WI38 (cell line): Measurements from ENCODE around the gene ERO1A.
"Not testable (repeated sequence)": the region's sequence is repeated elsewhere in the genome, so short reads cannot be mapped to it uniquely, and the experiment has no call there.

Experiments used
- H3K4me3 ChIP-seq: 2 replicates; pipeline ENCODE4 v1.5.1; 2011; ENCODE audit warnings: low read depth, mild to moderate bottlenecking, control low read depth, low read length
- TF ChIP-seq, protein P1 (sequence below): IDR thresholded peaks from 2 replicates; pipeline ENCODE4 v1.5.1; 2012; ENCODE audit warnings: low read depth, mild to moderate bottlenecking, control low read depth, low read length

Gene ERO1A

DNA sequence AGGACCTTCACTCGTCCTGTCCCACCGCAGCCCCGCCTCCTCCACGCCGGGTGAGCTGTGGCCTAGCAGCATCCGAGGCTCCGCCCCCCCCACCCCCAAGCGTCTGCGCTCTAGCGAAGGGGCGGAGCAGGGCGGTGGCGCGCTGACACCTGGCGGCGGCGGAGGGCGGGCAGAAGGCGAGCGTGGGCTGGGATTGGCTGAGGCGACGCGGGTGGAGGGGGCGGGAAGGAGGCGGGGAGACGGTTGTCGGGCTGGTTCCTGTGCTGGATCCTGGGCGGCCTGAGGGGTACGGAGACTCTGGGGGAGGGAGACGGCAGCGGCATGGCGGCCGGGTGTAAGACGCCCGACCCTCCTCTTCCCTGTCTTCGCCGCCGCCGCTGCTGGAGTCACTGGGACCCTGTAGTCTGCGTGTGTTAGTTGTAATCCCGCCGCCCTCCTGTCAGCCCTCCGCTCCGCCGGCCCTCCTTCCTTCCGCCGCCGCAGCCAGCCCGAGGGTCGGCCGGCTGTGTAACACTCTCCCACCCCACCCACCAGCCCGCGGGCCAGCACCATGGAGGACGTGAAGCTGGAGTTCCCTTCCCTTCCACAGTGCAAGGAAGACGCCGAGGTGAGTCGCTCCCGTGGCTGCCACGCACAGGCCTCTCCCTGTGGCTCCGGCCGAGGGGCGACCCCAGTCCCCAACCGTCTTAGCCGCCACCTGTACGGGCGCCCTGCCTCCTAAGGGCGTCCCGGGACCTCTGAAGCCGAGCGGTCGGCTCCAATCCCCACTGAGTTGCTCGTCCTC lies 34.8 kb upstream of the ERO1A start, which contains the start of gene STYX:
Gene STYX, plus strand, starts transcription at position 242 of the 784 bp plus-strand sequence. Its CDS starts 309 bp downstream, at position 551.
- H3K4me3 ChIP-seq = peak within 1 kb of the TSS; percentile 91
- TF ChIP-seq, protein P1, sequence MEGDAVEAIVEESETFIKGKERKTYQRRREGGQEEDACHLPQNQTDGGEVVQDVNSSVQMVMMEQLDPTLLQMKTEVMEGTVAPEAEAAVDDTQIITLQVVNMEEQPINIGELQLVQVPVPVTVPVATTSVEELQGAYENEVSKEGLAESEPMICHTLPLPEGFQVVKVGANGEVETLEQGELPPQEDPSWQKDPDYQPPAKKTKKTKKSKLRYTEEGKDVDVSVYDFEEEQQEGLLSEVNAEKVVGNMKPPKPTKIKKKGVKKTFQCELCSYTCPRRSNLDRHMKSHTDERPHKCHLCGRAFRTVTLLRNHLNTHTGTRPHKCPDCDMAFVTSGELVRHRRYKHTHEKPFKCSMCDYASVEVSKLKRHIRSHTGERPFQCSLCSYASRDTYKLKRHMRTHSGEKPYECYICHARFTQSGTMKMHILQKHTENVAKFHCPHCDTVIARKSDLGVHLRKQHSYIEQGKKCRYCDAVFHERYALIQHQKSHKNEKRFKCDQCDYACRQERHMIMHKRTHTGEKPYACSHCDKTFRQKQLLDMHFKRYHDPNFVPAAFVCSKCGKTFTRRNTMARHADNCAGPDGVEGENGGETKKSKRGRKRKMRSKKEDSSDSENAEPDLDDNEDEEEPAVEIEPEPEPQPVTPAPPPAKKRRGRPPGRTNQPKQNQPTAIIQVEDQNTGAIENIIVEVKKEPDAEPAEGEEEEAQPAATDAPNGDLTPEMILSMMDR = no peak

DNA sequence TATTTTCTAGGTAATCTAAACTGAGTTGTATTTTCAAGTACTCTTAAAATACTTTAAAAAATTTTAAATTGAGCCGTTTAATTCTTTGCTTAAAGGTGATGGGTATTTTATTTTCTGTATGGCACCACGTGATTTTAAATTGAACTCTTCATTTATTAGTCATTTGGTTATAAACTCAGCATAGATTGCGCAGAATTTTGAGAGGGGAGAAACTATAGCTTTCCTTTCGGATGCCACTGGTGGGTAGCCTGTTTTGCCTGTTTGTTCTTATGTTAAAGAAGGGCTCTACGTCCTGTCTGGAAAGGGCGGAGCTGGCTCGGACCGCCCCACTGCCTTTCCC lies 34.2 kb upstream of the ERO1A start:
- TF ChIP-seq, protein P1 = no peak
- H3K4me3 ChIP-seq = peak overlapping the region; percentile 34

DNA sequence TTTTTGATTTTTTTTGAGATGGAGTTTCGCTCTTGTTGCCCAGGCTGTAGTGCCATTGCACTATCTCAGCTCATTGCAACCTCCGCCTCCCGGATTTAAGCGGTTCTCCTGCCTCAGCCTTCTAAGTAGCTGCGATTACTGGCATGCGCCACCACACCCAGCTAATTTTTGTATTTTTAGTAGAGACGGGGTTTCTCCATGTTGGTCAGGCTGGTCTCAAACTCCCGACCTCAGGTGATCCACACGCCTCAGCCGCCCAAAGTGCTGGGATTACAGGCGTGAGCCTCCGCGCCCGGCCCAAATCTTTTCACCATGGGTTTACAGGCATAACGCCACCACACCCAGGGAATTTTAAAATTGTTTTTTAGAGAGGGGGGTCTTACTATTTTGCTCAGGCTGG lies 33.7 kb upstream of the ERO1A start:
- H3K4me3 ChIP-seq = not testable (repeated sequence)

DNA sequence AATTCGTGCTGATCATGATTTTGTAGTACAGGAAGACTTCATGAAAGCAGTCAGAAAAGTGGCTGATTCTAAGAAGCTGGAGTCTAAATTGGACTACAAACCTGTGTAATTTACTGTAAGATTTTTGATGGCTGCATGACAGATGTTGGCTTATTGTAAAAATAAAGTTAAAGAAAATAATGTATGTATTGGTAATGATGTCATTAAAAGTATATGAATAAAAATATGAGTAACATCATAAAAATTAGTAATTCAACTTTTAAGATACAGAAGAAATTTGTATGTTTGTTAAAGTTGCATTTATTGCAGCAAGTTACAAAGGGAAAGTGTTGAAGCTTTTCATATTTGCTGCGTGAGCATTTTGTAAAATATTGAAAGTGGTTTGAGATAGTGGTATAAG lies 32.2 kb upstream of the ERO1A start:
- not testable (repeated sequence) for H3K4me3 ChIP-seq

DNA sequence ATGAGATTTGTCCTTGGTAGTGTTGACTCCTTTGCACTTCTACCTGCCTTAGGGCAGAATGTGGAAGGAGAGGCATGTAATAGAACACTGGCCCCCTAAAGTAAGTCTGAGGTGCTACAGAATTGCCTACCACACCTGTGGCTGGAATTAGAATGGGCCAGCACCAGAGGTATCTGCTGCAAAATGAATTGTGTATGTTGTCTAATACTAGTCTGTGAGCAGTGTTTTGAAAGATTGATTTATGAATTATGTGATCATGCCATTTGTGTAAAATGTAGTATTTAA lies 28.9 kb upstream of the ERO1A start:
- TF ChIP-seq, protein P1 = no peak
- no peak overlapping the region for H3K4me3 ChIP-seq

DNA sequence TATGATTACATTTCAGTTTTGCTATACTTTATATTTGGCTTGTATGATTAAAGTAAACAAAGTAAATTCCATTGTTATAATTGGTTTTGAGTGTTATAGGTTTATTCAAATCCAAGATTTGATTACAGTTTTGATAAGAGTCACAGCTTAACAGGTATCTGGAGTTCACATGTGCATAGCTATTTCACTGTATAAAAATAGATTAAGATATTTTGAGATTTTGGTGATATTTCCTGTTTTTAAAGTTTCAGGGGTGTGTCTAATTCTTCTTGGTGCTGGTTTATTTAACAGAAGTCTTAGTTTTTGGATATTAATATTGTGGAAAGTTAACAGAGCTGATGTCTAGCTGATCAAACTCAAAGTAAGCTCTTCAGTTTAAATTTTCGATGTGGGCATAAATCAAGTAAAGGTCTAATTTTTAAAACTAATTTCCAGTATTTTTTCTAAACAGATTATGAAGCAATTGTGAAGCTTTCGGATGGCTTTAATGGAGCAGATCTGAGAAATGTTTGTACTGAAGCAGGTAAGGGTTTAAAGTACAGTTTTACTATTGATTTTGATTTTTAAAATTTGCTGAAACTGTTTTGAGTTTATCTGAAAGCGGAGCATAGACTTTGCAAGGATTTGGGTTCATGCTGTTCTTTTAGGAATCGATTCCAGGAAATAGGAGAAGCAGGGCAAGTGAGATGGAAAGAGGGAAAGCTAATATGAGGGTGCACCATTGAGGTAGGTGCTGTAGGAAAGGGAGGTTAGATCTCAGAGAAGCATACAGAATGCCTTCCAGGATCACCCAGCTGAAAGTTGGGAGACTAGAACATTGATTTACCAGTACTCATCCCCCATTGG lies 28.4 kb upstream of the ERO1A start:
- no peak overlapping the region for H3K4me3 ChIP-seq
- TF ChIP-seq, protein P1 = no peak

DNA sequence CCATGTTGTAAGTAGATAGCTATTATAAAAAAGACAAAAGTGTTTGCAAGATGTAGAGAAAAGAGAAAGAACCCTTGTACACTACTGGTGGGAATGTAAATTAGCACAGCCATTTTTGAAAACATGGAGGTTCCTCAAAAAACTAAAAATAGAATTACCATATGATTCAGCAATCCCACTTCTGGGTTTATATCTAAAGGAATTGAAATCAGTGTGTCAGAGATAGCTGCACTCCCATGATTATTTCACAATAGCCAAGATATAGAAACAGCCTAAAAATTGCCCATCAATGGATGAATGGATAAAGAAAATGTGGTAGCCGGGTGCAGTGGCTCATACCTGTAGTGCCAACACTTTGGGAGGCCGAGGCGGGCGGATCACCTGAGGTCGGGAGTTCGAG lies 20.8 kb upstream of the ERO1A start:
- no peak overlapping the region for H3K4me3 ChIP-seq
- TF ChIP-seq, protein P1 = no peak

DNA sequence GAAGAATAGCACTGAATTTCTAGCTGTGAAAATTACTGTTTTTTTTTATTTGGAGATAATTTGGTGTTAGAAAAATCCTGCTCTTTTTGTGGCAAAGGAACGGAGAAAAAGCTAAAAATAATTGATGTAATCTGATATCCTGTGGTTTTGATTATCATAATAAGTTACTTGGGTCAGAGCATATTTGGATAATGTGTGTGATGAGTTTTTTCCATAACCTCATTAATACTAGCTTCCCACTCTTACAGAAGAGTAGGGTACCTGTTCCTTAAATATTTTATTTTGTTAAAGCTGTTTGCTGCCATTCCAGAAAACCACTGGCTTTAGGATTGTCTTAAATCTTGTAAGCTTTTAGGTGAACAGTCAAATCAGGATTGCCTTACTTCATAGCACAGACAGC lies 16.3 kb upstream of the ERO1A start:
- TF ChIP-seq, protein P1 = no peak
- H3K4me3 ChIP-seq = no peak overlapping the region
